ENCODE measurements around the gene SPCS2. TPM values are rescaled to one million over a fixed set of nuclear protein-coding genes. Genes with fewer than 3 reads are reported as not detected.

The SPCS2 gene
- total RNA-seq, 1 donor from 2014 or later = 26.0 TPM

DNA sequence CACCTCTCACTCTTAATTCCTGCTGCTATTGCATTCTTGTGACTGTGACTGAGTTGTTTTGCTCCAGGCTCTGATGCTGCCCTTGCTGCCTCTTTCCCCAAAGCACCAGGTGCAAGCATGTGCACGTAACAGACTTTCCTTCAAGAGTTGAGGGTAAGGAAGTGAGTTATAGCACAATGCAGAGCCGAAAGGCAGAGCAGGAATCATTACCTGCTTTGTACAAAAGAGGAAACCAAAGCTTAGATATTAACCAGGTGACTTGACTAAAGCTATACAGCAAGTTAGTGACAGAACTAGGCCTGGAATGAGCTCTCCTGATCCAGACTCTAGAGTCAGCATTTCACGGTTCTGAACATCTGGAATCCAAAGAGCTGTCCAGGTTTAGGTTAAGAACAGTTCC is 73.2 kb downstream of the SPCS2 start:
- no peak for DNase-seq (ENCODE audit: extremely low spot score in 2 of 2)
- Histone ChIP-seq H3K9me3 (no peaks in the 10 kb centered on the region), H3K4me1 (no peaks in the 10 kb centered on the region), H3K36me3 (no peaks in the 10 kb centered on the region), H3K4me3 (no peak overlapping the region), H3K27ac (no peak overlapping the region), H3K27me3 (no peaks in the 10 kb centered on the region)
- intact Hi-C loops (cut with DNase I) = loop anchor here (10.0 kb wide), 1 partner anchor 223 kb away; the partner anchor contains the start of gene TPBGL
- TF ChIP-seq, protein P1, sequence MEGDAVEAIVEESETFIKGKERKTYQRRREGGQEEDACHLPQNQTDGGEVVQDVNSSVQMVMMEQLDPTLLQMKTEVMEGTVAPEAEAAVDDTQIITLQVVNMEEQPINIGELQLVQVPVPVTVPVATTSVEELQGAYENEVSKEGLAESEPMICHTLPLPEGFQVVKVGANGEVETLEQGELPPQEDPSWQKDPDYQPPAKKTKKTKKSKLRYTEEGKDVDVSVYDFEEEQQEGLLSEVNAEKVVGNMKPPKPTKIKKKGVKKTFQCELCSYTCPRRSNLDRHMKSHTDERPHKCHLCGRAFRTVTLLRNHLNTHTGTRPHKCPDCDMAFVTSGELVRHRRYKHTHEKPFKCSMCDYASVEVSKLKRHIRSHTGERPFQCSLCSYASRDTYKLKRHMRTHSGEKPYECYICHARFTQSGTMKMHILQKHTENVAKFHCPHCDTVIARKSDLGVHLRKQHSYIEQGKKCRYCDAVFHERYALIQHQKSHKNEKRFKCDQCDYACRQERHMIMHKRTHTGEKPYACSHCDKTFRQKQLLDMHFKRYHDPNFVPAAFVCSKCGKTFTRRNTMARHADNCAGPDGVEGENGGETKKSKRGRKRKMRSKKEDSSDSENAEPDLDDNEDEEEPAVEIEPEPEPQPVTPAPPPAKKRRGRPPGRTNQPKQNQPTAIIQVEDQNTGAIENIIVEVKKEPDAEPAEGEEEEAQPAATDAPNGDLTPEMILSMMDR (IDR thresholded peaks at IDR 0.05) = no peak
- TF ChIP-seq POLR2A (IDR thresholded peaks at IDR 0.05) = no peak
- no peak for TF ChIP-seq POLR2AphosphoS5 (IDR thresholded peaks at IDR 0.05; ENCODE audit: insufficient read depth in 1 of 2, low read depth in 1 of 2)

DNA sequence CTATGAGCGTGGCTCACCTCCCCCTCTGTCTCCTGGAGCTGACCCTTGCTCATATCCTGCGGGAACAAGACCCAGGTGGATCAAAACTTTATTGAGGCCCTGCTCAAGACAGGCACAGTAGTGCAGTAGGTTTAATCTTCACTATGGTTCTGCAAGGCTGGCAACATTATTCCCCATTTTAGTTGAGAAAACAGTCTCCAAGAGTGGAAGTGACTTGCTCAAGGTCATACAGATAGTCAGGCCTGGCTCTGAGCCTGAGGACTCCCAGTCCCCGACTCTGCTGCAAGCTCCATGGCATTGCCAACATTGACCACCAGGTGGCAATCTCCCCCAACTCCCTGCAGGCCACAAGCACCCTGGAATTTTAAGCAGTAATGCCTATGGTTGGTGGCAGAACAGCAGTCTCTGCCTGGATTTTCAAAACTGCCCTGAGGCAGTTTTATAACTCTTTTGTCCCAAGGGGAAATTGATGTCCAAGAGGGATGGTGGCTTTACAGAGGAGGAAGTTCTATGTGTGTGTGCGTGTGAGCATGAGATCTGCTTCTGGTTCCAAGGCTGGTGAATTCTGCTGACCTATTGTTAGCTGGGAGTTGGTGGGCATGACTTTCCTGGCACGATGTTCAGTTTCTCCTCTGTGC is 73.8 kb downstream of the SPCS2 start:
- intact Hi-C loops (cut with DNase I) = loop anchor here (10.0 kb wide), 1 partner anchor 222 kb away; the partner anchor contains the start of gene TPBGL
- H3K27ac ChIP-seq = no peak overlapping the region
- DNase-seq (ENCODE audit: extremely low spot score in 2 of 2) = peak in 1 of 2 donors; percentile 74
- H3K4me3 ChIP-seq = no peak overlapping the region
- H3K27me3 ChIP-seq = no peaks in the 10 kb centered on the region
- no peak for TF ChIP-seq POLR2AphosphoS5 (IDR thresholded peaks at IDR 0.05; ENCODE audit: insufficient read depth in 1 of 2, low read depth in 1 of 2)
- no peak for TF ChIP-seq POLR2A (IDR thresholded peaks at IDR 0.05)
- TF ChIP-seq, protein P1 (IDR thresholded peaks at IDR 0.05) = peak; percentile 77 to 86 (median 83)
- no peaks in the 10 kb centered on the region for H3K4me1 ChIP-seq
- H3K9me3 ChIP-seq = no peaks in the 10 kb centered on the region
- no peaks in the 10 kb centered on the region for H3K36me3 ChIP-seq

DNA sequence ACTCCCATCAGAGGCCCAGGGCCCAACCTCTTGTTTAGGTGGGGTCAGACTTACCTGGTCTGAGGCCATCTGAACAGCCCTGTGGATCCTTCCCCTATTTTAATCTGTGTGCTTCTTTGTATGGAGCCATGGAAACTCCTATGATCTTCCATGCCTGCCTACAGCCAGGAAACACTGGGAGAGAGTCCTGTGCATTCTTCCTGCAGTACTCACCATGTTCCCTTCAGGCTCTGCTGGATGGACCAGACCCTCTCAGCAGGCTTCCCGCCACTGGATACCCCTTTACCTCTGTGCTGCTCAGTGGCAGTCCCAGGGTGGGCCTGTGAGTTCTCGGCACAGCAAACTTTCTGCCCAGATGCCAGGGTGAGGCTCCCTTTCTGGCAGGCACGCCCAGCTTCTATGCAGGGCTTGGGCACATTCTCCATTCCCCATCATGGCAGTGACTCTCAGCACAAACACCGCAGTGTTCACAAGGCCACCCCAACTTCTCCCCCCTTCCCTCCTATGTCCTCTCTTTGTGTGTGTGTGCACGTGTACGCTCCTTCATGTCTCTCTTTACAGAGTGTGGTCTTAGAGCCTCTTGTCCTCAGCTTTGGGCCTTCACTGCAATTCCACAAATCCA is 74.5 kb downstream of the SPCS2 start:
- intact Hi-C loops (cut with DNase I) = loop anchor here (10.0 kb wide), 1 partner anchor 221 kb away; the partner anchor contains the start of gene TPBGL
- H3K9me3 ChIP-seq = no peaks in the 10 kb centered on the region
- no peak for TF ChIP-seq POLR2AphosphoS5 (IDR thresholded peaks at IDR 0.05; ENCODE audit: insufficient read depth in 1 of 2, low read depth in 1 of 2)
- TF ChIP-seq, protein P1 (IDR thresholded peaks at IDR 0.05) = no peak
- no peak for TF ChIP-seq POLR2A (IDR thresholded peaks at IDR 0.05)
- no peaks in the 10 kb centered on the region for H3K4me1 ChIP-seq
- no peak overlapping the region for H3K27ac ChIP-seq
- H3K4me3 ChIP-seq = no peak overlapping the region
- no peaks in the 10 kb centered on the region for H3K36me3 ChIP-seq
- H3K27me3 ChIP-seq = no peaks in the 10 kb centered on the region
- peak in 1 of 2 donors; percentile 58 for DNase-seq (ENCODE audit: extremely low spot score in 2 of 2)

DNA sequence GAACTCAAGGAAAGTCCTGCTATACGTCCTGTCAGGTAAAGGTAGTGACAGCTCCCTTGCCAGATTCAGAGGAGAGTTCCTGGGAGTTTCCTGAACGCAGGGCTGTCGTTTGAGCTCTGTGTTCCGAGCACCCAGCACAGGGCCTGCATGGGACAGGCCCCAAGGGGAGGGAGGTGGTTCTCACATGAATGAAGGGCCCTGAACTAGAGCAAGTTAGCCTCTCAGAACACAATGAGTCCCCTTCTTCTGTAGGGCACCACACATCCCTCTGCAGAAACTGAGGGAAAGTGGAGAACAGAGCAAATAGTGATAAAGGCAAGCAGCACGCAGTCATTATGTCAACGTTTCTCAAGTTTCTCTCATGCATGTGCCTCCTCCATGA is 75.0 kb downstream of the SPCS2 start:
- Histone ChIP-seq H3K27me3 (no peaks in the 10 kb centered on the region), H3K9me3 (no peaks in the 10 kb centered on the region), H3K4me1 (no peaks in the 10 kb centered on the region), H3K4me3 (no peak overlapping the region), H3K27ac (no peak overlapping the region), H3K36me3 (no peaks in the 10 kb centered on the region)
- intact Hi-C loops (cut with DNase I) = loop anchor here (10.0 kb wide), 1 partner anchor 221 kb away; the partner anchor contains the start of gene TPBGL
- peak in 1 of 2 donors; percentile 19 for DNase-seq (ENCODE audit: extremely low spot score in 2 of 2)
- TF ChIP-seq POLR2AphosphoS5 (IDR thresholded peaks at IDR 0.05; ENCODE audit: insufficient read depth in 1 of 2, low read depth in 1 of 2) = no peak
- TF ChIP-seq, protein P1 (IDR thresholded peaks at IDR 0.05) = no peak
- no peak for TF ChIP-seq POLR2A (IDR thresholded peaks at IDR 0.05)

Data from vagina (tissue), 2 donors.